Measurements from ENCODE around the gene KCNA2.

Gene KCNA2

DNA sequence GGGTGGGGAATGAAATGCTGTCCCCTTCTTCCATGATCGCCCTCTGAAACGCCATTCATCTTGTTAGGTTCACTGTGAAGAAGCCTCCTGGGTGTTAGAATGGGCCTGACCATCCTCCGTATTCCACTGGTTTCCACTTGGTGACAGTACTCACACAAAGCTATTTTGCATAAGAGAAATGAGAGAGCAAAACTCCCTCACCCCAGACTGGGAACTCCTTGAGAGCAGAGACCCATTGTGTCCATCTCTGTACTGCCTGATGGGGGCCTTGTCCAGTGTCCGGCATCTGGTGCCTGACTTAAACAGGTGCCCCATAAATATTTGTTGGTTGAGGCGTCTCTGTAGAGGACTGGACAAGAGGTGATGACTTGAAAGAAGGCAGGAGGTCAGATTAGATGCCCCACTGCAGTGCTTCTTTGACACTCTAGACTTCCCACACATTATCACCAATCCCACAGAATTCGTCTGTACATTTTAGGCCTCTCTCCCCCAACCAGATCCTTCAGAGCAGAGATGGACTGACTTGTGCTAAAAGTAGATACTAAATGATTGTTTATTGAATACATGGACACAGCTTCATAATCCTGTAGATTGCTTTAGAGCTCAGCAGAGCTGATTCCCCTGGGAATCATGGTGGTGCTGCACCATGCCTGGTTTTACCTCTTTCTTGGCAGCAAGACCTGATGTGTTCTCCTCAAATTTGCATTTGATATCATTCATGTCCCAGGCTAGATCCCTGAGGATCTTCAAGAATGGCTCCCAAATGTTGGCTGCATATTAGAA is 22.4 kb upstream of the KCNA2 start:
- no peak for DNase-seq

DNA sequence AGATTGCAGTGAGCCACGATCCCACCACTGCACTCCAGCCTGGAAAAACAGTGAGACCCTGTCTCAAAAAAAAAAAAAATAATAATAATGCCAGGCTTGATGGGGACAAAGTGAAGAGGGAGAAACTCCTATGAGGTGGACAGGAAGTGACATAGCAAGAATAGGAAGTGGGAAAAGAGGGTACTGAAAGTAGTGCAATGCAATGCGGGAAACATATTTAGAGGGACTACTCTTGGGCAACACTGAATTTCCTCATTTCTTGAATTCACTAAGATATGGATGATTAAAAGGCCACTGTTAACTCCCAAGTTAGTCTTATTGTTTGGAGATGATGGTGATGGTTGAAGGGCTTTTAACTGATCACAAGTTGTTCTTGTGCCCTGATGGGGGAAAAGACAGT is 21.6 kb upstream of the KCNA2 start:
- peak; percentile 96 for DNase-seq

DNA sequence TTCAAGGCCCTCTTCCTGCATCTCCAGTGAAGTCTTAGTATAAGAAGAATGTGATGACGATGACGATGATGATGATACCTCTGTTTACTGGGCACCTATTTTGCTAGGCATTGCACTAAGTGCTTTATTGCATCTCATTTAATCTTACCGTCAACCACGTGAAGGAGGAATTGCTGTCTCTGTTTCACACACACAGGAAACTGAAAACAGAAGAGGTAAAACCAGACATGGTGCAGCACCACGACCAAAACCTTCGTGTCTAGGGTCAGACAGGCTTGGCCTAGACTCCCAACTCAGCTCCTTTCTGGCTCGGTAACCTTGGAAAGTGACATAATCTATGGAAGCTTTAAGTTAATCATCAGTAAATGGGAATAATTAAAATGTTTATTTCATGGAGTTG is 20.7 kb upstream of the KCNA2 start:
- DNase-seq: peak; percentile 11

DNA sequence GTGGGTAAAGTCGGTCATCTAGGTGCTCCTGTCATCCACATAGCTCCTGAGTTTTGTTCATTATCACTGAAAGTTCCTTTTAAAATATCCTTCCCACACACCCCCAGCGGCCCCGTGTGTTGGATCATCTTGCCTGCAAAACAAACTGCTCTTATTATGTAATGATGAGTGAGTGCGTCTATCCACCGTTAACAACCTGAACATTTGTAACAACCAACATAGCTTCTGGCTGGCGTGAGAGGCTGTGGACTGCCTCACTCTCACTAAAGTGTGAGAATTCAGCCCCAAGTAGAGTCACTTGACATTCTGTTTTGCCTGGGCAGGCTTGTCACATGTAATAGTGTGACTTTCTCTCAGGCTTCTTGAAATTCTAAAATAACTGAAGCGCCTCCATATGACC is 14.5 kb upstream of the KCNA2 start:
- DNase-seq: no peak

DNA sequence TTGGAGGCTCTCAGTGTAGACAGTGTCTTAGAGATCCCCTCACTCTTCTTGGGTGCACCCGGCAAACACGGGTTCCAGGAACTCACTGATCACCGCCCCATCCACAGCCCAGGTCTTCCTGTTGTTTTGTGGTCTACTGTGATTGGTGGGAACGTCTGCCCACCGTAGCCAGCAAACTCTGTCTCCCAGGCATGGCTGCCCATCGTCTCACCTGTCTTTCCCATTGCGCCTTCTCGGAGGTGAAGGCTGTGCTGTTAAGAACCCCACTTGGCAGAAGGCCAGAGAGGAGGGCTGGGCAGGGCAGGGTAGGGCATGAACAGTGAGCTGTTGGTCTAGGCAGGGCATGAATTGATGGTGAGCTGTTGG is 14.1 kb upstream of the KCNA2 start:
- no peak for DNase-seq

DNA sequence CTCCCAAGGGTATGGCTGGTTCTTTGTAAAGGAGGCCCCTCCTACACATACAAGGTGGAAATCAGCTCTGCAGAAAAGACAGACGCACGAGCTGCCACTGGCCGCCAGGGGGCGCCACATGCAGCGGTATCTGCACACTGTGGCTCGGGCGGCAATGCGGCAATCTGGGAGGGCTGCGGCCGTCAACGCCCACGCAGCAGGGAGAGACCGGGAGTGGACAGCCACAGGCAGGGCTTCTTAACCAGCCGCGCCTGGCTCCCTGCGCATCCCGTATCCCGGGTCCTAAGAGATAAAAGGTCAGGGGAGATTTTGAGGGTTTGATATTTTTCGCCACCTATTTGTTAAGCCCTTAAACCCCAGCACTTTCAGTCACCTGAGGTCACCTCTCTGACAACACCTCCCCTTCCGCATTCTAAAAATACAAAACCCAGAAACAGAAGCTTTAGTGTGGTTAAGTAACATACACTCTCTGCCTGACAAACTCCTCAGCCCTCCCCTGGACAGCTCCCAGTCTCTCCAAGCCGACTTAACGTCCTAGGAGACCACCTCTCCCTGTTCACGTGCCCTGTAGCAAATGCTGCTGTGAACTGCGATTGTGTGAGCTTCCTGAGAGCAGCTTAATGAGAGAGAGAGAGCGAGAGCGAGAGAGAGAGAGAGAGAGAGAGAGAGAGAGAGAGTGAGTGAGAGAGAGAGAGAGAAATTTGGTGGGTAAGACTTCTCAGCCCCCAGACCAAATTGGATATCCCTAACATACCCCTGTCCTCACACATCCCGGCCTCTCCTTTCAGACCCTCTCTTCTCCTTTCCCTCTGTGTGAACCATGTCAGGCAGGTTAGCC is 13.5 kb upstream of the KCNA2 start:
- peak; percentile 83 for DNase-seq

DNA sequence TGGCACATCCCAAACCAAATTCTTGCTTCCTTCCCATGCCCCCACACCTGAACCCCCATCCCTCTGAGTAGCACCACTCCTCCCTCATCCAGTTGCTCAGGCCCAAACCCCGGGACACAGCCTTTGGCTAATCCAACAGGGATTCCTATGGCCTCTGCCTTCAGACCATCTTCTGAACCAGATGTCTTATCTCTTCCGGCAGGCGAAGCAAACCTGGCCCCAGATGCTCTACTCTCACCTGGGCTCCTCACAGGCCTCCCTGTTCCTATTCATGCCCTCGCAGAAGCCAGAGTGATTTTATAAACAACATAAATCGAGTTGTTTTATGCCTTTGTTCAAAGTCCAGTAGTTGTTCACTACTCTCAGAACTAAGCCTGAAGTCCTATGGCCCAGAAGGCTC is 12.5 kb upstream of the KCNA2 start:
- no peak for DNase-seq

DNA sequence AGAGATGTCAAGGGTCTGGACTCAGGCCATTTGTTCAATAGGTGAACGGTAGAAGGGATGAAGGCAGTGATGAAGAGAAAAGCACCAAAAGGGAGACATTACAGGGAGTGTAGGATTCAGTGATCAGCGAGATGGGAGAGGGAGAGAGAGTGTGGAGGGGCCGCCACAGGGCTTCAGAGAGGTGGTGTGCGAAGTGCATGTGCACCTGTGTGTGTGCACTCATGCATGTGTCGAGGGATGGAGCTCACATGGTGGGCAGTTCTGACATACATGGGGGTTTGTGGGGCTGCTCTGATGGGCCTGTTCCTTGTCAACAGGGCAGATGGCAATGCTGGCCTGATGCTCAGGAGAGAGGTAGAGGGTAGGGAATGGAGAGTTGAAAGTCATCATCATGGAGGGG is 11.4 kb upstream of the KCNA2 start:
- no peak for DNase-seq

DNA sequence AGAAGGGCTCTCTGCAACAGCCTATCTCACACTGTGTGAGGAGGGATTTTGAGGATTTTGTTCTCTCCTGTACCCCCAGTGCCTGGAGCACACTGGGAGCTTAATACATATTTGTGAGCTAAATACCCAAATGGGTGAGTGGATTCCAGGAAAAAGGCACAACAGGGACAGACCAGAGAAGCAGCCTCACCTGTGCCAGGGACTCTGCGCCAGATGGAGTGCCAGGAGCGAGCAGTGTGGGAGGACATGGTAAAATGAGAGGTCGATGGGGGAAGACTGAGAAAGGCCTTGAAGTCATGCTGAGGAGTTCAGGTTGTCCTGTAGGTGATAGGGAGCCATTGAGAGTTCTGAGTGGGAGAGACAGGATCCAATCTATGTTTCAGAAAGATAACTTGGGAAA is 11.0 kb upstream of the KCNA2 start:
- no peak for DNase-seq

DNA sequence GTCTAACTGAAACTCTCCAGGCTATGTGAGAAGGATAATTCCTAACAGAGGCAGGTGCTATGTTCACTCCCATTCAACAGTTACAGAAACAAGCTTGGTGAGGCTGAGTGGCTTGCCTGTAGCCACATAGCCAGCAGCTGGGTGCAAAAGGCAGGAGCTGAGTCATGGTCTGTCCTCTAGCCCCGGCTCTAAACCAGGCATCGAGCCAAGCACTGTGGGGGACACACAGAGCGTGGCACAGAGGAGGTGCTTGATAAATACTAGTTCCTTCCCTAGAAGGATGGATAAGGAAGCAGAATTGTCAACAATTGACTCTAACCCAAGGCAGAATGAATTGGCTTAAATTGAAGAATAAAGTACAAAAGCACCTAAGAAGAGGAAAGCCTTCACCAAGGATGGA is 10.4 kb upstream of the KCNA2 start:
- peak; percentile 86 for DNase-seq

DNA sequence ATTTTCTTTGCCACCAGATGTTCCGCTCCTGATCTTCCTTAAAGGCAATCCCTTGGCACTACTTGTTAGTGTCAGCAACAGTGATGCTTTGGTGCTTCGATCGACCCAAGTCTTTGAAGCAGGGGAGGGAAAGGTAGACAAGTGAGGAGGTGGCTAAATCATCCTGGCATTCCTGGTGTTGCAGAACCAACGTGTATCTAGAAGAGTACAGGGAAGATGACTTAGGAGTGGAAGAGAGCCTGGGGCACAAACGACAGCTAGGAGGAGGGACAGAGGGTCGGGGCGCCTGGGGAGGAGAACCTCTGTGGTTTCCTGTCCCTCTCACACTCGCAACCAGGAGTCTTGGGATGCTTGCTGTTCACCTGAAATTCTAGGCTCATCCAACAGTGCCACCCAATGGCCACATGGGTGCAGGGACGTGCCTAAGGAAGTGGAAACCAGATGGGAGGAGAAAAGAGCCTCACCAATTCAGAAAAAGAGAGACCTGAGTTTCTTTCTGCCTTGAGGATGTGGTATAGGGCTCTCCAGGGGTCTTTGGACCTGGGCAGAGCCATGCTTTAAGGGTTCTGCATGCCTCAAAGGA is 9.5 kb upstream of the KCNA2 start:
- peak; percentile 69 for DNase-seq

DNA sequence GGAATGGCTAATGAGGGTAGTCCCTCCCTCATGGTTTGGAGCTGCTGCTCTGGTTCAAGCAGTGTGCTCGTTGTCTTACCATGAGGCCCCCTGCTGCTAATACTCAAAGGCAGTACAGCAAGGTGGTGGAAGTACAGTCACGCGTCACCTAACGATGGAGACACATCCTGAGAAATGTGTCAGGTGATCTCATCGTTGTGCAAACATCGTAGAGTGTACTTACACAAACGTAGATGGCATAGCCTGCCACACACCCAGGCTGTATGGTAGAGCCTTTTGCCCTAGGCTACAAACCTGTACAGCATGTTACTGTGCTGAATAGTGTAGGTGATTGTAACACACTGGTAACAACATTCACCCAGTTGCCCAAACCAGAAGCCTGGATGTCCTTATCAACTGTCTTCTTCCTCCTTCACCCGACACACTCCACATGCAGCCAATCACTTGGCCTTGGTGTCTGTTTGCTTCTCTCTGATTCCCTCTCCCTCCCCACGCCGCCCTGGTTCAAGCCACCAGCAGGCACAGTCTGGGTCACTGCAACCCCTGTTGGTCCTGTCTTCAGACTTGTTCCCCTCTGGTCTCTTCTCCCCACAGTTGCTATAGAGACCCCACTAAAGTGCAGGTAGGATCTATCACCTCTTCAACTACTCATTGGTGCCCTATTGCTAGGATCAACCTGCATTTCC is 6.0 kb upstream of the KCNA2 start:
- no peak for DNase-seq

DNA sequence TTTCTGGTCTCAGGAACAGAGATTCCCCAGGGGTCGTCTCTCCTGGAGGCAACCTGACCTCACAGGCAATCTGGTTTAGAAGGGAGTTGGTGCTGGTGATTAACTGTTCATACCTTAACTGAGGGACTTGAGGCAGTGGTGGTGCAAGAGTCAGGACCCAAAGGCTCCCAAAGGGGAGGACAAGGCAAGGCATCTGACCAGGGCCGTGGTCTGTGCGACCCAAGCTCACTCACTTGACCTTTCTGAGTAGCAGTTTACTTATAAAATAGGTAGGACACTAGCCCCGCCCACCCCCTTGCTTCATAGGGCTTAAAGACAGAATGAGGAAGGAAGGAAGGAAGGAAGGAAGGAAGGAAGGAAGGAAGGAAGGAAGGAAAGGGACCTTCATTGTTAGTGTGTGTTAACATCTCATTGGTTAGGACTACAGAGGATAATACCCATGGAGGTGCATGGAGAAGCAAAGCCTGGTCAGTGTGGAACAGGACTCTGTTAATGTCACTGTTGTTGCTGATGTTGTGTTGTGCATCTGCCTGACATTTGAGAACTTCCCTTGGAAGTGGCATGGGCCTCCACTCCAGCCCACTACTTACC is 4.6 kb upstream of the KCNA2 start:
- no peak for DNase-seq

DNA sequence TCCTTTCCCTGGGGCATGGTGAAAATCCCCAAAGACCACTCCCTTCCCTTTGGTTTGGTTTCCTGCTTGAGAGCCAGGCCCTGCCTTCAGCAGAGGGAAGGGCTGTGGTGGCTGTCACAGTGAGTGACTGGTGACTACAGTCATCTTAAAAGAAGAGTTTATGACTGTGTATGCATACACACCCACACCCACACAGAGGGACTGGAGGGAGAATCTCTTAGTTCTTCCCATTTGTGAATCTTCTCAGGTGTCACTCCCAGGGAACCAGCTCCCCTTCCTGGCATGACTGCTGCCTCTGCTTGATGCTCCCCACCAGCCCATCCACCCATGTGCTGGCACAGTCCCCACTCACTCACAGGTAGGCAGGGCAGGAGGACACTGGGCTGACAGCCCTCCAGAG is 3.9 kb upstream of the KCNA2 start:
- no peak for DNase-seq

DNA sequence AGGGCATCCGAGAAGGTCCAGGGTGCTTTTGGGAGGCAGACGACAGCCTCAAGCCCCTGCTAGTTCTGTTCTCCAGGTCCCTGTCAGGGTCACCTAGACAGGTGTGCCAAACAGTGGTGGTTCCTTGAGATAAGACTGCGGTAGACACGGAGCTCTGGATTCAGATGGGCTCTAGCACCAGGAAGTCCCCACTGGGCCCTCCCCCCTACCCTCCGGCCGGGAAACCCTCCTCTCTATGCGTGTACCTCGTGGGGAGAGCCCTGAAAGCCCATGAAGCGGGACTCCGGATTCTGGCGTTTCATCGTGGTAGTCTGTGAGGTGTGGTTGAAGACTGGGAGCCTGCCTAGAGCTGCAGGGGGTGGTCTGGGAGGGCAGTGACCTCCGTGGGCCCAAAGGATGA is 2.1 kb upstream of the KCNA2 start:
- DNase-seq: no peak

DNA sequence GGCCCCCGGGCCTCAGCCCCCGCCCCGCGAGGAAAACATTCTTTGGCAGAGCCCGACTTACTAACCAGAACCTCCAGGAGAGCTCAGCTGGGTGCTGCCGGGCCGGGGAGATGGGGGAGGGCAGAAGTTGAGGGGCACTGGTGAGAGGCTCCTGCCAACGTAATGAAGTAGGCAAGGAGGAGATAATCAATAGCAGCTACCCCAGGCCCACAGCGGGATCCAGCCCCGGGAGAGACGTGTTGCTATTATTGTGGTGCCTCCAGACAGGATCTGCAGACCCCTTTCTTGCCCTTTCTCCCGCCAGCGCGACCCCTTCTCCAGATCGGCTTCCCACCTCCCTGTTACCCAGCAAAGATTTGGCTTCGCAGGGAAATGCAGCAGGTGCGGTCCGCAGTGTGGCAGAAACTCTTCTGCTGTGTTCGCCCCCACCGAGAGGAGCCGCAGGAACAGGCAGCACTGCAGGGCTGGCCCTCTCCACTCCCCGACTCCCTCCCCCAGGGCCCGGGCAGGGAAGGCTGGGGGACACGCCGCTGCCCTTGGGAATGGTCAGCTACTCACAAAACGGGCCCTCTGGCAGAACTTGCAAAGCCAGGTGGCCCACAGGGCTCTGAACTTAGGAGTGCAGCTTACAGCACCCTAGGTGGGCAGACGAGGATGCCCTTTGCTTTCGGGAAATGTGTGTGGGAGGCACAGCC is 1.5 kb upstream of the KCNA2 start:
- DNase-seq: no peak

DNA sequence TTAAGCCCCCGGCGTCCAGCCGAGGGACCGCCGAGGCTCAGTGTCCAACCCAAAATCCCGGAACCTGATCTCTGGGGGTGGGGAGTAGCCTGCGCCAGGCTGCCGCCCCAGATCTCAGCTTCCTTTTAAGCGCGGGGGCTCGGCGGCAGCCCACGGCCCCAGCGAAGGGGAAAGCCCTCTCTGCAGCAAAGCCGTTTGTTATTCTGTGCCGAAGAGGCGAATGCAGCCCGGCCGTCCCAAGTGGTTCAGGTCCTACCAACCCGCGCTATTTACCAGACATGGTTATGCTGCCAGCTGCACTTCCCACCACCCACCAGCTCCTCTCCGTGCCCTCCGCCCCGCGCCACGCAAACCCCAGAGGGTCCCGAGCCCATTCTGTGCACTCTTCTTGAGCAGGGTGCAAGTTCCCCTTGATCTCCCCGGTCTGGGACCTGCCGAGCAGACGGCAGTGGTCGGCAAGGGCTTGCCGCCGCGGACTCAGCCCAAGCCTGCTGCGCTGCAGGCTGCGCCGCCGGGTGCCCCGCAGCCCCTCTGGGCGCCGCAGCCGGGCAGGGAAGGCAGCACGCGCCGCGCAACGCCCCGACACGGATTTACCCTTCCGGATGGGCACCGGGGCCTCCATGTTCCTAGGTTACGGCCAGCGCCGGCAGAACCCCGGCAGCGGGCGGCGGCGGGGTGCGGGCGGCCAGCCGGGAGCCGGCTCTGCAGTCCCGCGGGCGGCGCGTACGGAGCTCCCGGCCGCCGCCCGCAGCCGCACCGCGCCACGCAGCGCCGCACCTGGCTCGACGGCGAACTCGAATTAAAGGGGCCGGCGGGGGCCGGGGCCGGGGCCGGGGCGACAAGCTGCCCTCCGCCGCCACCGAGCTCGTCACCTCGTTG is 738 bp upstream of the KCNA2 start:
- no peak for DNase-seq

DNA sequence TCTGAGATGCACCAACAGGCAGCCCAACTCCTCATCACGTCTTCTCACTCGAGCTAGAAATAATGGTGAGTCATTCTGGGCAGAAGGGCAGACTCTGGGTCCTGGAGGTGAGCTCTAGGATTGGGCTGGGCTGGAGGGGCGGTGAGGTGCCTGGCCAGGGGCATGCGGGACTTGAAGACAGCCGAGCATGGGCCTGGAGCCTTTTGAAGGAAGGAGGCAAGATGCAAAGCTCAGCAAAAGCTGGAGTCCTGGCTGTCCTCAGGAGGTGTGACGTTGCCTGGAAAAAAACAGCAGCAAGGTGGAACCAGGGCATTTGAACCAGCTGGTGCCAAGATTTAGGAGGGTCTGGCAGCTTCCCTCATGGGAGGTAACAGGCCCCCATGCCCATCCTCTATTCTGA is 712 bp downstream of the KCNA2 start:
- no peak for DNase-seq

DNA sequence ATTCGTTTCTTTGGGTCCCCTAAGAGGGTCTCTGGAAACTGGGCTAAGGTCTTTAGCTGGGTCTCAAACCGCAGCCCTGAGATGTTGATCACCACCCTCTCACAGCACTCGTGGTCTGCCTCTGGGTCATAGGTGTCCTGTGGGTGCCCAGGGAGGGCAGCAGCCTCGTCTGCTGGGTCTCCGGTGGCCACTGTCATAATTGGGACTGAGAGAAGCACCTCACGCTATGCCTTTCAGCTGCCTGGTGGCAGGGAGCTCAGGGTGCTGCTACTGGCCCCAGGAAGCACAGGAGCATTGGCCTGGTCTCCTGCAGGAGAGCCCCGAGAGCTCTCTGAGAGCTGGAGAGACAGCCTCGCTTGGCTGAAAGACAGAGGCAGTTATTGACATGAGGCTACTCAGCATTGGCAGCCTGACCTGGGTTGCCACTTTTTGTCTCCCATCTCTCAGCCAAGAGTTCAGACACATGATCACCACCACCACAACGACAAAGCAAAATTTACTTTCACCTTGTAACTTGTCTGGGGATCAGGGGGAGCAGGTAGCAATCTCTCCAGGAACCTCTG is 1.5 kb downstream of the KCNA2 start:
- DNase-seq: no peak

DNA sequence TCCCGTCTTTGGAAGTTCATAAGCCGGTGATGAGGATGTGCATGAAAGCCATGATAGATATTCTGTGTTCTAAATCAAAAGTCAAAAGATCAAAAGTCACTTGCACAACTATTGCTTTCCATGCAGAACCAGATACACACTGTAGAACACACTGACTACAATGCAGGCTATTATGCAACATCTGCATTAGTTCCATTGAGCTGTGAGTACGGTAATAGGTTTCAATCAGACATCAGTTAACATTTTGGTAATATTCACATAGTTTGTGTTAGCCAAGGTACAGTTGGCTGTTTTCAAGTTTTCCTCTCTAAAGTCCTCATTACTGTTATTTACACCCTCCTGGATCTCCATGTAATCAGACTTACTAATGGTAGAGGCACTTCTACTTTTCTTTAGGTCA is 3.1 kb downstream of the KCNA2 start:
- peak; percentile 12 for DNase-seq

DNA sequence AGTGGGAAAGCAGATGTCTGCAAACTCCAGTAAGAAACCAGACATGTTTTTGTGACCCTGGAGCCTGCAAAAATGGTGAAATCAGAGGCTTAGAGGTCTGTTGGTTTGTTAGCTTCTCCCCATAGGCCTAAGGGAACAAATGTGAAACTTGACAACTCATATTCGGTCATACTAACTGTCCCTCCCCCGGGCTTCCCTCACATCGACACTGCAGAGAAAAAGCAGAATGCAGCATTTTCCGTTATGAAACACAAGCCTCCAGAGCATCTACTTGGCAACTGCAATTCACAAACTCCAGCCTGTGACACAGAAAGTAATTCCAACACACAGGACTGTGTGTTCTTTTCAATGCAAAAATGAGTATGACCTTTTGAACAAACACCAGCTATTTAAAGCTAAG is 3.7 kb downstream of the KCNA2 start:
- peak; percentile 76 for DNase-seq

All from MV-4-11 (cell line).